HS-5 (cell line): ENCODE measurements around the gene CFAP20DC.
"Not testable (repeated sequence)": the region's sequence is repeated elsewhere in the genome, so short reads cannot be mapped to it uniquely, and the experiment has no call there.

Experiments
- DNase-seq: peaks from one replicate; pipeline ENCODE4 v3.0.0-alpha.2; 2012; ENCODE audit warnings: low read depth

The CFAP20DC gene

DNA sequence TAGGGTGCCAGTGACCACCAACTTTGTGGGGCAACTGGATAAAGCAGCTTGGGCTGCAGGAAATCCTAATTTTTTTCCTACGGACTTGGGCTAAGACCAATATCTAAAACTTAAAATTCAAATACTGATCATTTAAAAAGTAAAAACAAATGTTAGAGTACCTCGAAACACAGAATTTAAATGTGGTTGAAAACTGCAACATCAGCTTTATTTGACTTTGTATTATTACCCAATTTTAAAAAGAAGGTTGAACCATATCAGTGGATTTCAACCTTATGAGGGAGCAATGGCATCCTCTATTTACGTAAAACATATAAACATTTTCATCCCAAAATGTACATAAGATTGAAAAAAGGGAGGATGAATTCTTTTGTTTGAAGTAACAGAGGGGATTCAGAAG, 26.2 kb downstream of the CFAP20DC start:
- no peak for DNase-seq

DNA sequence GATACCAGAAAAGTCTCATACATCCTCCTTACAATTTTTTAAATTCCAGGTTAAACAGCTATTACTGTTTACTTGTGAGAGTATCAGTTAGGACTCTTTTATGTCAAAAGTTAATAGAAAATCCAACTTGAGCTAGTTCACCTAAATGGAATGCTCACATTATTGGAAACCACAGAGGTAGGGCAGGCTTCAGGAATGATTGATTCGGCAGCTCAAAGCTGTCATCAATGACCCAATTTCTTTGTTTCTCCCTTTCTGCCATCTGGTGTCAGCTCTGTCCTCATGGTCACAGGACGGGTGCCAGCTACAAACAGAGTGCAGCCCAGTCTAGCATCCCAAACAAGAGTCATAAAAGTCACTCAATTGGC, 32.2 kb downstream of the CFAP20DC start:
- DNase-seq = no peak

DNA sequence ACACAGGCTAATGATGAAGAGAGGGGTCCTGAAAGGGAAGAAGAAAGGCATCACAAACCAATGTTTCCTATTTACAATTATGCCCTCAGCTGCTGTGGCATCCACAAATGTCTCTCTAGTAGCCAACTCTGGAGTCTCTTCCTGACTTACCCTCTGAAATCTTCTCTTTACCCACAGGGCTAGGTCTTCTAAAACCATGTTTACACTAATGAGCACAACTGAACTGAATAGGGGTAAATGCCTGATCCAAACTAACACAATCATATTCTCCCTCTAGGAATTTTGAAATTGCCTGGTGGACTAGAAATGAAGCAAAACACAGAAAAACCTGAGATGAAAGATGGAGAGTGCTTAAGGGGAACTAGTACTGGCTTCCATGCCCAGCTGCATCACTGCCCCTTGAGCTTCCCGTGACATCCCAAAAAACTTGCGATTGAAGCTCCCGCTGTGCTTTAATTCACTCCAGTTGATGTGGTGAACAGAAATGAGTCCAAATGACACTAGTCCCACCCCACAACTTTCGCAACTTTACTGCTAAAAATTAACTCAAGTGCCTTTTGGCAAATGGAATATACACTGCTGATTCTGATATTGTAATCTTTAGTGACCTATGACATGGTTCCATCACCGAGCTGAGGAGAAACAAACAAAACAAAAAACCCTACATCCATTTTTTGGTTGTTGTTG, 32.8 kb downstream of the CFAP20DC start:
- no peak for DNase-seq

DNA sequence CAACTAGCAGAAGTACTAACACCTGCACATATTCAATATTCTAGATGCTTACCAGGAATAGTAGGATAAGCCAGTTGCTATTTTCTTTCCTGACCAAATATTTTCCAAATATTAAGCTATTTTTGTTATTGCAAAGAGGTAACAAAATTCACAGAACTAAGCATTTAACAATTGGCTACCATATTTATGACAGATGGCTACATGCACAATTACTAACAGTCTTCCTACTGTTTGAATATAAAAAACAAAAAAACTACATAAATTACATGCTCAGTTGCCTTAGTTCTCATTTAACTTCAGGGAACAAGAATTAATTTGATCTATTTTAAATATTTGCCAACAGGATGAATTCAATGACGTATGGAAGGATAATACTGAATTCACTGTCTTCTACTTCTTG, 36.2 kb downstream of the CFAP20DC start:
- no peak for DNase-seq

DNA sequence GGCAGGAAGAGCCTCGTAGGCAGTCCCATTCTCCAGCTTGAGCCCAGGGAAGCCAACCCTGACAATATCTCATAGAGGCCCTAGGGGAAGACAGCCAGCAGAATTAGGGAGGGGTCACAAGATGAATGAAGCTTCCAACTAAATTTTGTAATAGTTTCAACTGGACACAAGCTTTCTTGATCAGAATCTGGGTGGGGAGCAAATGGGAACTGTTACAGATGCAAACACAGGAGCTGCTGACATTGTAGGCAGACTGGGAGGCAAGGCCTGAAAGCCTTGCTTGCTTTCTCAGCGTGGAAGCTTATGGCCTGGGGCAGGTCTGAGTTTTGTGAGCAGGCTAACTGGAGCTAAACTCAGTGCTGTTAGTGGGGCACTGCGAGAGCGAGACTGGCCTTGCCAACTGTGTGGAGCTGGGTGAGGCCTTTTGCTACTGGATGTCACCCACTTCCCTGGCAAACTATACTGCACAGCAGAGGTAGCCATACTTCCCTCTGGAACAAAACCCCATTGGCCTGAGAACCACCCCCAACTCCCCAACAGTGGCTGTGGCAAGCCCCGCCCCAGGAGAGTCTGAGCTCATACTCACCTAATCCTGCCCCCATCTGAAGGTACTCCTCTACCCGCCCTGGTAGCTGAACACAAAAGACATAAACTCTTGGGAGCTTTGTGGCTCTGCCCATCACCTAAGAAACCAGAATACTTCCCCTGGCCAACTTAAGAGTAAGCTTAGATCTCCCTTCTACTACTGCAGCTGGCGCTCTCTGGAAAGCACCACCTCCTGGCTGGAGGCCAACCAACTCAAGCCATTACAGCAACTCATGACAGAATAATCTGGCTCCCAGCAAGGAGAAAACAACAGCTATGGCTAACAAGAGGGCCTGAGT, 42.9 kb downstream of the CFAP20DC start:
- DNase-seq = no peak

DNA sequence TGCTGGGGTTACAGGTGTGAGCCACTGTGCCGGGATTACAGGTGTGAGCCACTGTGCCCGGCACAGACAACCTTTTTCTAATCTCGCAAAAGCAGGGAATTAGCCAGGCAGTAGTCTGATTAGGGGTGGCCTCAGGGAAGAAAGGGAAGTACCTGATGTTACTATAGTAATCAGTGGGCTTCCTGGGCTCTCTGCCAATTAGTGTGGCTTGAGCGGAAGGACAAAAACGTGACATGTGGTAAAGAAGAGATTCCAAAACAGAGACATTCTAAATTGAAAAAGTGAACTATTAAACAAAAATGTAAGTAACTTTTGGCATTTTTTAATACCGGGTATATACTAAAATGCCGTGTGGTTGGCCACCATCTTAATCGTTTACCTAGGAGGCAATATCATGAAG, 48.1 kb downstream of the CFAP20DC start:
- DNase-seq = no peak

DNA sequence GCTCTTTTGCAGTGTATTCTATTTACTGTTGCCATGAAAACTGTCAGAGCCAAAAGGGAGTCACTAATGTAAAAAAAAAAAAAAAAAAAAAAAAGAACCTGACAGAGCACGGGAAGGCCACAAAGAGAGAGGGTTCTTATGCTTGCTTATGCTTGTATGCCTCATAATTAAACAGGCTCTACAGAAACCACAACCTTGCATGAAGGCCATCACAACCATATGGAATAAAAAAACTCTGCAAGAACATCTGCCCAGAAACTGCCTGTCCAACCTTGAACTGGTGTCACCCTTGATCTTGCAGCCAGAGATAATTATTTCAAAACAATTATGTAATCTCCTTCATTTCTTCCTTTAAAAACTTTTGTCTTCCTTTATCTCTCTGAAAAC, 50.1 kb downstream of the CFAP20DC start:
- no peak for DNase-seq

DNA sequence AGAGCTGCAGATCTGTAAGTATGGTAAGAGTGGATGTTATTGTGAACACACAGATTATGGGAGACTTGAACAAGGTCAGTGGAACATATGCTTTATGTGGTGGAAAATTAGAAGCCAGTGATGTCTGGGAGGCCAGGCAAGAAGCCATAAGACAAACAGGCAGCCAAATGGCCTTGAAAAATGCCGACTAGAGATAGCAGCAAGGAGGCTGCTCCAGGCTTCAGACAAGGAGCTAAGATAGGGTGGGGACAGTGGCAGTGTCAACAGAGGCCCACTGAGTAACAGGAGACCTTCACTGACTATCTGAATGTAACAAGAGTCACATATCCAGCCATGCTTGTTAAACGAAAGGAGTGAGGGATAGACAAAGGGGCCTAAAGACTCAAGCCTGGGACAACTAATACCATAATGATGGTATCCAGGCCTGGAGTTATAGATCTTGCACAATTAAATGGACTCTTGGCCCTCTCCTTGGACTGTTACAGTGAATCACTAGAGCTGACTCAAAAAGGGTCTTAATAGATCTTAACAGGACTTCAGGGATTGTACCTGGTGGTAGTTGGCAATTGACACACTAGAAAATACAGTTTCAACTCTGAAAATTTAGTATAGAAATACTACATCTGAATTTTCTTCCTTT, 50.6 kb downstream of the CFAP20DC start:
- DNase-seq = no peak

- DNase-seq = peak; percentile 89
Observed at GRCh38 chr3:58998476-58999117, 51.2 kb downstream of the CFAP20DC start.

DNA sequence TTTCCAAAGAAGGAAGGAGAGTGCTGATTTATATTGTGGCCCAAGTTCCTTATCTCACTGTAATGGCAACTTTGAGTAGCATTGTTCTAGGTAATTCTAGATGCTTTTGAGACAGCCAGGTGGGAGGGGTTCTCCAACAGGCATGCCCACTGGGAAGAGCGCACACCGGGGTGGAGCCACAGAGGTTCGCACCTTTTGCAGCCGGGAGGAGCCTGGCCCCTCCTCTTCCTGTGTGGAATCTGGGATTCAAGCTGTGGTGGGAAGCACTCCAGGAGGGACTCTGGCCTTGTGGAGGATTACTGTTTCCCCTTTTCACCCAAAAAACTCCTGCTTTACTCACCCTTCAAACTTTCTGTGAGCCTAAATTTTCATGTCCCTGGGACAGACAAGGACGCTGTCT, 53.1 kb downstream of the CFAP20DC start:
- no peak for DNase-seq

DNA sequence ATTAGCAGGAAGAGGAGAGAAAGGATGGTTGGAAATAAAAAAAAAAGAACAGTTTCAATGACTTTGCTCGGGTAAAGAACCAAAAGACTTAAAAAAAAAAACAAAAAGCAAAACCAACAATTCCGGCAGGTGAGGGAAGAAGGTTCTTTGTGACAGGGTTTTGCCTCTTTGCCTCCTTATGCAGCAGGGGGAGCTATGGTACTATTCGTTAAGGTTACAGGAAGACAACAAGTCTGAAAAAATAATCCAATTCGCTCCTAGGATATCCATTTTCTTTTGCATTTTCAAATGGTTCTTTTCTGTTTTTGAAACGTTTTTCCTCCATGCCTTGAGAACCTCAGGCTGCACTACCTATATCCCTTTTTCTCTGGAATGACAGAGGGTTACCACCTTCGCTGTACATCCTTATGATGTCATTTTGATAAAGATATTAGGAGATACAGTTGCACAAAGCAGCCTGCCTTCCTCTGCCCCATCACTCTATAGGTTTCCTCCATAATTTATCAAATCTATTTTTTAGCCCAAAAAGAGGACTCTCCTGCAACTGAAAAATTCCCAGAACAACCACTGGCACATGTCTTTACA, 55.0 kb downstream of the CFAP20DC start:
- DNase-seq = no peak

GRCh38 chr3:58993547-58993946, 56.3 kb downstream of the CFAP20DC start:
- DNase-seq = no peak

- DNase-seq = no peak
Observed at GRCh38 chr3:58991623-58992022, 58.2 kb downstream of the CFAP20DC start.

- DNase-seq = no peak
Observed at GRCh38 chr3:58991026-58991425, 58.8 kb downstream of the CFAP20DC start.

- no peak for DNase-seq
Observed at GRCh38 chr3:58989955-58990354, 59.9 kb downstream of the CFAP20DC start.

- peak; percentile 50 for DNase-seq
Observed at GRCh38 chr3:58989163-58989562, 60.7 kb downstream of the CFAP20DC start.

DNA sequence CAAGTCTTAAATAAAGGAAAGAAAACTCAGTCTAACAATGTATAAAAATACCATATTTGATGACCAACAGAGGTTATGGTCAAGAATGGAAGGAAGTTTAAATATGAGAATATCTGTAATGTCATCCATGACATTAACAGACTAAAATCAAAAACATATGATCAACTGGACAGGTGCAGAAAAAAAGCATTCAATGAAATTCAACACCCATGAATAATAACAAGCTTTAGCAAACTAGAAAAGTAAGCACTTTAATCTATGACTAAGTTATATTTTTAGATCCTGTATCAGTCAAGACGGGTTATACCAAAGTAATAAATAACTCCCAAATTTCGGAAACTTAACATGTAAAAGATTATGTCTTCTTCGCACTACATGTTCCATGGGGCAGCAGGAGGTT, 61.8 kb downstream of the CFAP20DC start:
- DNase-seq = no peak

DNA sequence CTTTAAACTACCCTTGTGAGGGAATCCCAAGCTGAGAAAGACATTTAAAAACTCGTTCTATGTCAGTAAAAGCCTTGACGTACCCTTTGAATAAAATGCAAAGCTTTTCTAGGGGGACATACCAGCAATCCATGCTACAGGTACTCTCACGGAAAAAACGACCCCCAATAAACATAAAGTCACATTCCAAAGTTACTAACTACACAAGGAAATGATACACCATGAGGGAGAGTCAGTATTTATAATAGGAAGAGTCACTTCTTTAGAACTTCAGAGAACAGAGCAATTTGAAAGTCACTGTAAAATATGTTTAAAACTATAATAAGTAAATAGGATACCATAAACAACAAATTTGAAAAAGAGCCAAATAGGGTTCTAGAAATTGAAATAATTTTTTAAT, 63.2 kb downstream of the CFAP20DC start:
- DNase-seq = no peak

DNA sequence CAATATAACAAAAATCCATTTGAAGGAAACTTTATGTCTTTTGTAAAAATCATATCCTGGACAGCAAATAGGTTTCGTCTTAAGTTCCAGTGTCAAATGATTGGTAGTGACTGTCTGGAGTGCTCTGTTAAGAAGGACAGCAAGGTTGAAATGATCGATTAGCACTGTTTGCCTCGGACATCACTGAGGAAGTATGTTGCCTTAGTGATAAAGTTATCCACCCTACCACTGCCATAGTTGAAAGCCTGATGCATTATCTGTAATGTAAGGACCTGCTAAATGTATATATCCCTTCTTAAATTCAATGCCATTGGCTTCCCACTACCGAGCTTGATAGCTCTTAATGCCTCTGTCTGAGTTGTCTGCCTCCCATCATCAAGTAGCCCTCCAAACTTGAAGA, 70.0 kb downstream of the CFAP20DC start:
- DNase-seq = no peak

GRCh38 chr3:58973796-58974195, 76.0 kb downstream of the CFAP20DC start:
- DNase-seq = no peak

GRCh38 chr3:58967866-58968265, 82.0 kb downstream of the CFAP20DC start:
- not testable (repeated sequence) for DNase-seq

DNA sequence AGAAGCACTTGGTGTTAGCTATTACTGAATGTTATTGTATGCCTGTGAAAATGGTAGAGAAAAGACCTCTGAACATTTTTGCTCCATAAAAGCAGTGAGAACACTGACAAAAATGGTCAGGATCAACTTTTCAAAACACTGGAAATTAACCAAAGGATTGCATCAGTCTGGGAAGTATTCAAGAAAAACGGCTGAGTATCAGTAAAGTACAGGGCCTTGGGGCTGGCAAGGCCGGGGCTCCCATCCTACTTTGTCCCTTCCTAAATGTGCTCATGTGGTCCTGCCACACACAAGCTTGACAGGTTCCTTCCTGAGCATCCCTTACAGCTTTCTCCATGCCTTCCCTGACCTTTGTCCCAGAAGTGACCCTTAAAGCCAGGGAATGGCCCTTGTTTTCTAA, 84.0 kb downstream of the CFAP20DC start:
- DNase-seq = no peak
